Calu3 (cell line): ENCODE results near the gene LRFN3. TPM values are rescaled to one million over a fixed set of nuclear protein-coding genes. Genes with fewer than 3 reads are reported as not detected.
"Not testable (repeated sequence)": the region's sequence is repeated elsewhere in the genome, so short reads cannot be mapped to it uniquely, and the experiment has no call there.

Source experiments
- BruUV-seq: library from RNA; stranded (reverse); fragments of 400-500 nt; replicated peaks from 2 replicates; lab custom pipeline; 2021; lab: Mats Ljungman, UMichigan
- CTCF ChIA-PET: fragments of 300-600 bp; sonication (Branson Sonifier 250); formaldehyde crosslinking; loops from one replicate; lab custom pipeline; 2022; ENCODE audit warnings: antibody characterized with exemption; lab: Charles Lee
- DNase-seq: peaks from one replicate; pipeline ENCODE4 v3.0.0; 2022
- H3K27ac Mint-ChIP-seq: one replicate; pipeline ENCODE4 v1.8.0; 2022; ENCODE audit warnings: mixed read lengths; ENCODE audit not compliant: unreplicated experiment
- H3K27me3 Mint-ChIP-seq: one replicate; pipeline ENCODE4 v1.8.0; 2022; ENCODE audit warnings: mixed read lengths; ENCODE audit not compliant: unreplicated experiment
- H3K36me3 Mint-ChIP-seq: one replicate; pipeline ENCODE4 v1.8.0; 2022; ENCODE audit warnings: mild to moderate bottlenecking, moderate library complexity, mixed read lengths; ENCODE audit not compliant: insufficient read depth, unreplicated experiment
- H3K4me1 Mint-ChIP-seq: one replicate; pipeline ENCODE4 v1.8.0; 2022; ENCODE audit warnings: mild to moderate bottlenecking, low read depth, mixed read lengths; ENCODE audit not compliant: unreplicated experiment
- H3K4me3 Mint-ChIP-seq: one replicate; pipeline ENCODE4 v1.8.0; 2022; ENCODE audit warnings: mild to moderate bottlenecking, low read depth, moderate library complexity, mixed read lengths; ENCODE audit not compliant: unreplicated experiment
- H3K9me3 Mint-ChIP-seq: one replicate; pipeline ENCODE4 v1.8.0; 2022; ENCODE audit warnings: low read depth, mixed read lengths; ENCODE audit not compliant: unreplicated experiment
- intact Hi-C: fragments of 100-400 bp; cut with micrococcal nuclease; formaldehyde crosslinking; loops from one replicate; pipeline ENCODE4 v1.10.0; 2022; ENCODE audit not compliant: unreplicated experiment
- total RNA-seq: library from RNA; stranded (reverse); gene quantifications from 2 replicates; pipeline ENCODE4 v1.2.3, GENCODE V29; 2022
- TF ChIP-seq, protein P1 (sequence below): fragments of 200-600 bp; IDR thresholded peaks from one replicate; pipeline ENCODE4 v1.8.0; 2022; ENCODE audit warnings: antibody characterized with exemption; ENCODE audit not compliant: unreplicated experiment

LRFN3 gene
- total RNA-seq, 1 experiment from 2014 or later, result 18.5 TPM

DNA sequence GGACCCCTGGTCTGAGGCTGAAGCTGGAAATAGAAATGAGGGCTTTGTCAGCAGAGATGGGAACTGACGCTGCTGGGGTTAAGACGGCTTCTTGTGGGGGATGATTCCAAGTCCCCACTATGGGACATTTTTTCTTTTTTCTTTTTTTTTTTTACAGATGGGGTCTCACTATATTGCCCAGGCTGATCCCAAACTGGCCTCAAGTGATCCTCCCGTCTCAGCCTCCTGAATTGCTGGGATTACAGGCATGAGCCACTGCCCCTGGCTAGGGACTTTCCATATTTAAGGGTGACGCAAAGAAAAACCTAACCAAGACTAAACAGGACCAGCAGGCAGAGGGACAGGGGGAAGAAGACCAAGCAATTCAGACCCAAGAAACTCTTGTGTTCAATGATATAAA lies 10.0 kb downstream of the LRFN3 start:
- intact Hi-C loops, result no loop called here

DNA sequence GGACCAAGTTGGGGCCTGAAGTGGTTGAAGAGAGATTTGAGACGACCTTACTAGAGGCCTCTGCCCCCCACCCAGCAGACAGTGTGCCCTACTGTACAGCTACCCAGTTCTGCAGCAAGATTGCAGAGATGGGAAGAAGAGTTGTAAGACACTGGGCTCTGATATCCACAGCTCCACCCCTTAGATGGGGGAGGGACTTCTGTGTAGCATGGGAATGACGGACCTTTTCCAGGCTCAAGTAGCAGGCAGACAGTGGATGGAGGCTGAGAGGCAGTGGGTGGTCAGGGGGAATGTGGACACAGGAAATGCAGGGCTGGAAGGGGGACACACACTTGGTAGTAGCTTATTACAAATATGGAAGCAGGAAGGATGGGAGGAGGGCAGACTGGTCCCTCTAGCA lies 13.0 kb downstream of the LRFN3 start:
- TF ChIP-seq, protein P1, sequence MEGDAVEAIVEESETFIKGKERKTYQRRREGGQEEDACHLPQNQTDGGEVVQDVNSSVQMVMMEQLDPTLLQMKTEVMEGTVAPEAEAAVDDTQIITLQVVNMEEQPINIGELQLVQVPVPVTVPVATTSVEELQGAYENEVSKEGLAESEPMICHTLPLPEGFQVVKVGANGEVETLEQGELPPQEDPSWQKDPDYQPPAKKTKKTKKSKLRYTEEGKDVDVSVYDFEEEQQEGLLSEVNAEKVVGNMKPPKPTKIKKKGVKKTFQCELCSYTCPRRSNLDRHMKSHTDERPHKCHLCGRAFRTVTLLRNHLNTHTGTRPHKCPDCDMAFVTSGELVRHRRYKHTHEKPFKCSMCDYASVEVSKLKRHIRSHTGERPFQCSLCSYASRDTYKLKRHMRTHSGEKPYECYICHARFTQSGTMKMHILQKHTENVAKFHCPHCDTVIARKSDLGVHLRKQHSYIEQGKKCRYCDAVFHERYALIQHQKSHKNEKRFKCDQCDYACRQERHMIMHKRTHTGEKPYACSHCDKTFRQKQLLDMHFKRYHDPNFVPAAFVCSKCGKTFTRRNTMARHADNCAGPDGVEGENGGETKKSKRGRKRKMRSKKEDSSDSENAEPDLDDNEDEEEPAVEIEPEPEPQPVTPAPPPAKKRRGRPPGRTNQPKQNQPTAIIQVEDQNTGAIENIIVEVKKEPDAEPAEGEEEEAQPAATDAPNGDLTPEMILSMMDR, result no peak
- Mint-ChIP-seq H3K27me3 (peaks cover 64% of the 10 kb centered on the region), H3K36me3 (peaks cover 11% of the 10 kb centered on the region), H3K4me3 (no peak overlapping the region), H3K9me3 (no peaks in the 10 kb centered on the region), H3K4me1 (no peaks in the 10 kb centered on the region), H3K27ac (no peak overlapping the region)
- intact Hi-C loops, result no loop called here
- CTCF ChIA-PET, result interaction anchor here (1.2 kb wide), 1 partner anchor 9 kb away, joined by 3 read pairs; no protein-coding TSS in a partner anchor
- no peak for DNase-seq
- BruUV-seq, result no TSS peak

More for the DNA sequence above, 10.0 kb downstream of the LRFN3 start:
- TF ChIP-seq, protein P1, result no peak
- H3K4me3 Mint-ChIP-seq, result no peak overlapping the region
- BruUV-seq, result no TSS peak
- no peak overlapping the region for H3K27ac Mint-ChIP-seq
- H3K9me3 Mint-ChIP-seq, result no peaks in the 10 kb centered on the region
- peaks cover 11% of the 10 kb centered on the region for H3K36me3 Mint-ChIP-seq
- H3K27me3 Mint-ChIP-seq, result peaks cover 35% of the 10 kb centered on the region
- CTCF ChIA-PET, result no interaction called here
- DNase-seq, result no peak
- H3K4me1 Mint-ChIP-seq, result no peaks in the 10 kb centered on the region

DNA sequence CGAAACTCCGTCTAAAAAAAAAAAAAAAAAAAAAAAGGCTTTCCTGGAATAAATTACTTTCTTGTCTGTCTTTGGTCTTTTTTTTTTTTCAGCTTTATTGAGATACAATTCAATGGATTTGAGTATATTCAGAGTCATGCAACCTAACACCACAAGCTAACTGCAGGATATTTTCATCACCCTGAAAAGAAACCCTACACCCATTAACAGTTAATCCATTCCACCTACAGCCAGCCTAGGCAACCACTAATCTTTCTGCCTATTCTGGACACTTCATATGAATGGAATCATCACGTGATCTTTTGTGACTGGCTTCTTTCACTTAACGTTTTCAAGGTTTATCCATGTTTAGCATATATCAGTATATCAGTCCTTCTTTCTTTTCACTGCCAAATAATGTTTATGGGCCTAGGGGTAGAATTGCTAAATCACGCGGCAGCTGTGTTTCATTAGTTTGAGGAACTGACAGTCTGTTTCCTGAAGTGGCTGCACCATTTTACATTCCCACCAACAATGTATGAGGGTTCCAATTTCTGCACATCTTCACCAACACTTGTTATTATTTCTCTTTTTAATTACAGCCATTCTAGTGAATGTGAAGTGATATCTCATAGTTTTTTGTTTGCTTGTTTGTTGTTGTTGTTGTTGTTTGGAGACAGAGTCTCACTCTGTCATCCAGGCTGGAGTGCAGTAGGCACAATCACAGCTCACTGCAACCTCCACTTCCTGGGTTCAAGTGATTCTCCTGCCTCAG lies 19.9 kb downstream of the LRFN3 start:
- H3K36me3 Mint-ChIP-seq, result no peaks in the 10 kb centered on the region
- CTCF ChIA-PET, result no interaction called here
- no peaks in the 10 kb centered on the region for H3K4me1 Mint-ChIP-seq
- no TSS peak for BruUV-seq
- no peaks in the 10 kb centered on the region for H3K9me3 Mint-ChIP-seq
- intact Hi-C loops, result no loop called here
- peaks cover 100% of the 10 kb centered on the region for H3K27me3 Mint-ChIP-seq
- DNase-seq, result no peak
- H3K27ac Mint-ChIP-seq, result no peak overlapping the region
- H3K4me3 Mint-ChIP-seq, result no peak overlapping the region
- TF ChIP-seq, protein P1, result no peak

DNA sequence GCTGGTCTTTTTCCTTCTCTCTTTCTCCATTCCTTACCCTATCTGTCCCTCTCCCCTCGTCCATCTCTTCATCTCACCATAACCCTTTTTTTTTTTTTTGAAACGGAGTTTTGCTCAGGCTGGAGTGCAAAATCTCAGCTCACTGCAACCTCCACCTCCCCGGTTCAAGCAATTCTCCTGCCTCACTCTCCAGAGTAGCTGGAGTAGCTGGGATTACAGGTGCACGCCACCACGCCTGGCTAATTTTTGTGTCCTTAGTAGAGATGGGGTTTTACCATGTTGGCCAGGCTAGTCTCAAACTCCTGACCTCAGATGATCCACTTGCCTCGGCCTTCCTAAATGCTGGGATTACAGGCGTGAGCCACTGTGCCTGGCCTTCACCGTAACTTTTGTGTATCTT lies 21.2 kb downstream of the LRFN3 start:
- H3K4me1 Mint-ChIP-seq, BruUV-seq, H3K27ac Mint-ChIP-seq, intact Hi-C loops, H3K36me3 Mint-ChIP-seq, H3K4me3 Mint-ChIP-seq, H3K9me3 Mint-ChIP-seq, CTCF ChIA-PET, DNase-seq: not testable (repeated sequence)
- H3K27me3 Mint-ChIP-seq, result peaks cover 91% of the 10 kb centered on the region

DNA sequence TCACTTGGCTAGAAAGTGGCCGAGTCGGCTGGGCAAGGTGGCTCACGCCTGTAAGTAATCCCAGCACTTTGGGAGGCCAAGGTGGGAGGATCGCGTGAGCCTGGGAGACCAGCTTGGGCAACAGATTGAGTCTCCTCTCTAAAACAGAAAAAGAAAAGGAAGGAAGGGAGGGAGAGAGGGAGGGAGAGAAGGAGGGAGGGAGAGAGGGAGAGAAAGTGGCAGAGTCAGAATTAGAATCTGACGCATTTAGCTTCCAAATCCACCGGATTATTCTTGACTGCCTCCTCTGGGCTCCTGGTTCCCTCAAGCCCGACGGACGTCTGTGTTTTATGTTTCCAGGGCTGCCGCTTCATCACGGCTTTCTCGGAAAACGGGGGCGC lies 22.5 kb downstream of the LRFN3 start:
- CTCF ChIA-PET, result interaction anchor here (0.7 kb wide), 1 partner anchor 221 kb away, joined by 7 read pairs; no protein-coding TSS in a partner anchor
- peaks cover 79% of the 10 kb centered on the region for H3K27me3 Mint-ChIP-seq

More for the DNA sequence above, 22.5 kb downstream of the LRFN3 start:
- H3K27ac Mint-ChIP-seq, result no peak overlapping the region
- no peaks in the 10 kb centered on the region for H3K4me1 Mint-ChIP-seq
- TF ChIP-seq, protein P1, result no peak
- no TSS peak for BruUV-seq
- H3K36me3 Mint-ChIP-seq, result no peaks in the 10 kb centered on the region
- intact Hi-C loops, result no loop called here
- no peaks in the 10 kb centered on the region for H3K9me3 Mint-ChIP-seq
- DNase-seq, result no peak
- H3K4me3 Mint-ChIP-seq, result no peak overlapping the region
